Activated T-cell treated with anti-CD3 and anti-CD28 coated beads for 1 hour (primary cell): ENCODE results near the gene SLC35B3.
"Not testable (repeated sequence)": the region's sequence is repeated elsewhere in the genome, so short reads cannot be mapped to it uniquely, and the experiment has no call there.

ENCODE experiments used
- DNase-seq: peaks from one replicate; pipeline ENCODE4 v3.0.0-alpha.2; 2020; ENCODE audit warnings: low read depth

The SLC35B3 gene

DNA sequence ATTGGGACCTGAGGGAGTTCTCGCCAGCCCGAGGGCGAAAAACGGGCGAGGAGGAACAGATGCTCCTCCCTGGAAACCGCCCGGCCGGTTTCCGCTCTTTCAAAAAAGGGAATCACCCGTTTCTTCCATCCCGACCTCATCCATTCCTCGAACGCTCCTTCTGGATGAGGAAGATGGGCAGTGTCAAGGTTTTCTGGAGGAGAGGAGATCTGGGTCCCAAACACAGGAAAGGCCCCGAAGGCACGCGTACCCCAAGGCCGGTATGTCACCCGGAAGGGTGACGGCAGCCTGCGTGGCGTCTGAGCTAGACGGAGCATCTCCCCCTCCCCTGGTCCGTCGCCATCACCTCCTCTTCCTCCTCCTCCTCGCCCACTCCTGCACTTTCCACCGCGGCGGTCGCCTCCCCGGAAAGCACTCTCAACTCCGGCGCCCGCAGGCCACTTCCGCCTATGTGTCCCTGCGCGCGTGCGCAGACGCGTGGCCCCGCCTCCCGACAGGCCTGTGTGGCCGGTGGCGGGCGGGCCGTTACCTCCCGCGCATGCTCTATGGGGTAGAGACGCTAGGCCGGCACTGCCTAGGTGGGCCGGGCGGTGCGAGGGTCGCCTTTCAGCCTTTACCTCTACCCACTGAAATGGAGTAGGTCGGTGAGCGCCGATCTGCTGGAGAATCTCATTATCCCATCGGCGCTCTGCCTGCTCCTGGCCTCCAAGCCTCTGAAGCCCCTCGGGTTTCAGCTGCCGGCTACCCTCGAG lies at the start of gene SLC35B3:
Gene SLC35B3, minus strand, starts transcription at position 453 of the 752 bp plus-strand sequence.
- peak; percentile 99 for DNase-seq

- DNase-seq = no peak
These were observed 48.3 kb upstream of the SLC35B3 start for GRCh38 chr6:8483650-8484049.

DNA sequence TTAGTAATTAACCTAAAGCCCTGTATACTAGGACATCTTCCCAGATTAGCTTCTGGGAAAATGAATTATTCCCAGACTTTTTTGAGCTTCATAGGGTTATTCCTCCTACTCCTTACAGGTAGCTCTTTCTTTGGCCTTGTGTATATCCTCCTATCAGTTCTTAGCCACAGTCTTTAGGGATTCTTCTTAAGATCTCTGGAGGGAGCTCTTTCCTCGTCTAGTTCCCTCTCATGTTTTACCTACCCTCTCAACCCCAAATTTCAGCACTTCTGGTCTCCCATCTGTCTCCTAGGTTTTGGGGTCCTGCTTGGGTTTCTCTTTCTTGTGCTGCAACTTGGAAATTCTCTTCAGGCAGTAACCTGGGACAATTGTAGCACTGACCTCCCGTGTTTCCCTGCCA lies 46.4 kb upstream of the SLC35B3 start:
- no peak for DNase-seq

DNA sequence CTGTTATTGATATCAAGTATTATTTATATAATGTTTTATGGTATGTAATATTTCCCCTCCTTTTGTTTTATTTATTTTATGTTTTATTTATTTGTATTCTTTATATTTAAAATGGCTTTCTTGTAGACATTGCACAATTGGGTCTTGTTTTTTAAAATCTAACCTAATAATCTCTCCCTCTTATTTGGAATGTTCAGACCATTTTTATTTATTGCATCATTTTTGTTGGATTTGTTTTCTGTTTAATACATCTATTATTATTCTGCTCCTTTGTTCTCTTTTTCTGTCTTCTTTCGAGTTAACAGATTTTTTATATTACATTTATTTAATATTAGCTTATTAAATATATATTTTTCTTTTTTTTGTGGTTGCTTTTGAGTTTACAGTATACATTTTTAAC lies 43.1 kb upstream of the SLC35B3 start:
- no peak for DNase-seq

GRCh38 chr6:8476656-8477055 lies 41.3 kb upstream of the SLC35B3 start:
- no peak for DNase-seq

- DNase-seq = no peak
These were observed 33.4 kb upstream of the SLC35B3 start for GRCh38 chr6:8468552-8469356.

- DNase-seq = no peak
These were observed 27.3 kb upstream of the SLC35B3 start for GRCh38 chr6:8462694-8463093.

DNA sequence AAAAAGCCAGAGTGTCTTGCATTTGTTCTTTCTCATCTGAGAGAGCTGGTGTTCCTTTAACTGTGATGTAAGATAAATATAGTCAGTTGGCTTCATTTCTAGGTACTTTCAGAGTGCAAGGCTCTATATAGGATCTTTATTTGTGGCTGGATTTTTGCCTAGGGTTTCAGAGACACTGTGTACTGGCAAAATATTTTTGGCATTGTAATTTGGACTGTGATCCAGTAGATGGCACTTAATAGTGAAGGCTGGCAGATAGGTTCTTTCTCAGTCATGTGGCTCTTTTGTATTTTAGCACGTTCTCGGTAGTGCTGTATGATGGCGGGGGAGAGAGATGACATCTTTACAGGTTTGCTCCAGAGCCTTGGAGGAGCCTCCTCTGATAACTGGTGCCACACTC lies 26.8 kb upstream of the SLC35B3 start:
- no peak for DNase-seq

GRCh38 chr6:8446391-8446790 lies 11.0 kb upstream of the SLC35B3 start:
- DNase-seq = no peak

GRCh38 chr6:8445930-8446329 lies 10.6 kb upstream of the SLC35B3 start:
- not testable (repeated sequence) for DNase-seq

- no peak for DNase-seq
These were observed 6.8 kb upstream of the SLC35B3 start for GRCh38 chr6:8442150-8442549.

- DNase-seq = no peak
These were observed 6.1 kb upstream of the SLC35B3 start for GRCh38 chr6:8441452-8441851.

DNA sequence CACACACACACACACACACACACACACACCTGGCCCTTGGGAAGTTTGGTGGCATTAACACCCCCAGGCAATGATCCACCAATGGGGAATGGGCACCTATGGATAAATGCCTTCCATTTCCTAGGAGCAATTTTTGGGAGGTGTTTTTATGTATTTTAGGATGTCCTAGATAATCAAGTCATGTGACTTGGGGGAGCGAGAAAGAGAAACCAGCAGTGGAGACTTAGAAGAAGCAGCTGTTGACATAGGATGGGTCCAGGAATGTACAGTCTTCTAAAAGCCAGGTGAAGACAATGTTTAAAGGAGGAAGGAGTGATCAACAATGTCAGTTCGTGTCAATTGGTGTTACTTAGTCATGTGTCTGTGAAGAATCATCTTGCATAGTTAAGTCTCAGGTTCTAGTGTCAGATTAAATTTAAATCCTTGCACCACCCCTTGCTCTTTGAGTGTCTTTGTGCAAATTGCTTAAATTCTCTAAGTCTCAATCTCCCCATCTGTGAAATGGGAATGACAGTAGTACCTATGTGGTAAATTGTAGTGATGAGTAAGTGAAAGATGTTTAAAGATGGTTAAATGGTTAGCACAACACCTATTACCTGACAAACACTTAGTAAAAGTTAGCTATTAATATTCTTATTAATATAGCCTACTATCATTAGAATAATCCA lies 4.4 kb upstream of the SLC35B3 start:
- DNase-seq = no peak

GRCh38 chr6:8437813-8438212 lies 2.5 kb upstream of the SLC35B3 start:
- DNase-seq = no peak

GRCh38 chr6:8436966-8437365 lies 1.6 kb upstream of the SLC35B3 start:
- no peak for DNase-seq

DNA sequence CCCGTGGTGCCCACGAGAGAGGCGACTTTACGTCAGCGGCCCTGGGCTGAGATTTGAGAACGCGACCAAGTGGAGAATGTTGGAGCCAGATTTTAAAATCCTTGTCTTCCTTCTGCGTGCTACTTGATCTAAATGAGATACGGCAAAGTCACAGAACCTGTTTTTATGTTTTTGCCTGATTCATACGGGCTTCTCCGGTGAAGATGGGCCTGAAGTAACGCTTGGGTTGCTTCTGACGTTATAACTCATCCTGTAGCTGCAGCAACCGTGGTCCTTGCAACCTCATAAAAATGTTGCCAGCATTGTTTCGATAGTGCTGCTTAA lies 462 bp upstream of the SLC35B3 start:
- DNase-seq = no peak

DNA sequence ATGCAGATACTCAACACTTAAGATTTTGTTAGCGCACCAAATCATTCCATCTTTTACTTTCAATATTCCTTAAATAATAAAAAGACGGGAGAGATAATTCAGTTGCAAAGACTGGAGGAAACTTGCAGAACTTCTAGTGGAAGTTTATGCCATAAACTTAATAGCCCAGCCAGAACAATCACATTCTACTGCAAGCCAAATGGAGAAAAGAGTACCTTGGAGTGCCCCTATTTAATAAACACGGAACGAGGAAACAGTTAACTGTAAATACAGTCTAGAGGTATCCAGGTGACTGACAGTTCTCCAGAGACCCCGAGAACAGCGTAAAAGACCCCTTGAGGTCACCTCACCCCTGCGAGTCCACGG lies 635 bp downstream of the SLC35B3 start:
- DNase-seq = no peak

- no peak for DNase-seq
These were observed 2.7 kb downstream of the SLC35B3 start for GRCh38 chr6:8432614-8433013.

GRCh38 chr6:8429821-8430220 lies 5.5 kb downstream of the SLC35B3 start:
- no peak for DNase-seq

GRCh38 chr6:8426544-8426943 lies 8.8 kb downstream of the SLC35B3 start:
- DNase-seq = not testable (repeated sequence)

GRCh38 chr6:8420031-8420588 lies 15.2 kb downstream of the SLC35B3 start:
- no peak for DNase-seq

DNA sequence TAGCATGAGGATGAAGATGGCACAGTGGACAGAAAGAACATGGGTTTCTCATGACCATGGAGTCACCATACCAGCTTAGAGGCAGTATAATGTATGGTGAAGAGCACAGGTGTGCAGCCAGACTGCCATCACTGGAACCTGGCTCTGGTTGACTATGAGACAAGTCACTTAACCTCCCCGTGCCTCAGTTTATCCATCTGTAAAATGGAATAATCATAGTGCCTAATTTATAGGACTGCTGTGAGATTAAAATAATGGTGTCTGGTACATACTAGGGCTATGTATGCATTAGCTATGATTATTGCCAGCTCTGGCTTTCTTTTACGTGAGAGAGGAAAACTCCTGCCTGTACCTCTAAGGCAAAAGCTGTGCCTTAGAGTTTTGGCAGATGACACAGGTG lies 19.4 kb downstream of the SLC35B3 start:
- DNase-seq = no peak

DNA sequence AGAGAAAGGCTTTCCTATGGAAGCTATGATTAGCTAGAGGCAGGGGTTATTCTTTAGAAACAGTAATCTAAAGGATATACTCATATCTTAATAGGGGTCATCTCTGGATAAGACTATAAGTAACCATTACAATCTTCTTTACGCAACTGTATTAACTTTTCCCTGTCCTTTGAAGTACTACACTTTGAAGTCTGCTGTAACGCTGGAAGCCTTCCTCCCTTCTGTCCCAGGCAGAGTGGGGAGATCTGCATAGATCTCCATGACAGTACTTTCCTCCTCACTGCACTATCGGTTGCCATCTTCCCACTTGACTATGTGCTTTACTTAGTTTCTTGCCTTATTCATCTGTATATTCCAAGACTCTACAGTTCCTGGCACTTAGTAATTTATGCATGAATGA lies 20.1 kb downstream of the SLC35B3 start:
- no peak for DNase-seq
